GM23248 (cell line): Measurements from ENCODE around the gene RPRD1B. TPM values are rescaled to one million over a fixed set of nuclear protein-coding genes. Genes with fewer than 3 reads are reported as not detected.

Experiments
- DNase-seq: peaks from one replicate; pipeline ENCODE4 v3.0.0-alpha.2; 2015
- H2AFZ ChIP-seq: fragments of 200-600 bp; sonication (generic); 2 replicates; pipeline ENCODE4 v1.6.1; 2016; ENCODE audit warnings: antibody characterized with exemption
- H3F3A ChIP-seq: fragments of 200-600 bp; sonication (generic); 2 replicates; pipeline ENCODE4 v1.6.1; 2016; ENCODE audit warnings: mild to moderate bottlenecking, antibody characterized with exemption, mixed run types; ENCODE audit not compliant: insufficient read depth
- H3K27ac ChIP-seq: fragments of 200-600 bp; sonication (generic); 2 replicates; pipeline ENCODE4 v1.5.1; 2016; ENCODE audit warnings: mild to moderate bottlenecking
- H3K27me3 ChIP-seq: fragments of 200-600 bp; sonication (generic); replicated peaks from 2 replicates; pipeline ENCODE4 v1.6.1; 2016; ENCODE audit warnings: mild to moderate bottlenecking; ENCODE audit not compliant: insufficient read depth
- H3K36me3 ChIP-seq: fragments of 200-600 bp; sonication (generic); 2 replicates; pipeline ENCODE4 v1.6.1; 2016; ENCODE audit warnings: low read depth, mild to moderate bottlenecking
- H3K4me1 ChIP-seq: fragments of 200-600 bp; sonication (generic); 2 replicates; pipeline ENCODE4 v1.6.1; 2016; ENCODE audit warnings: mild to moderate bottlenecking; ENCODE audit not compliant: insufficient read depth
- H3K4me2 ChIP-seq: fragments of 200-600 bp; sonication (generic); one replicate; pipeline ENCODE4 v1.6.1; 2016; ENCODE audit warnings: mild to moderate bottlenecking; ENCODE audit not compliant: unreplicated experiment
- H3K4me3 ChIP-seq: fragments of 200-600 bp; sonication (generic); 2 replicates; pipeline ENCODE4 v1.5.1; 2016; ENCODE audit warnings: mild to moderate bottlenecking
- H3K79me2 ChIP-seq: fragments of 200-600 bp; sonication (generic); 2 replicates; pipeline ENCODE4 v1.6.1; 2016; ENCODE audit warnings: mild to moderate bottlenecking; ENCODE audit not compliant: insufficient read depth
- H3K9ac ChIP-seq: fragments of 200-600 bp; sonication (generic); 2 replicates; pipeline ENCODE4 v1.6.1; 2016; ENCODE audit warnings: mild to moderate bottlenecking
- H3K9me2 ChIP-seq: fragments of 200-600 bp; sonication (generic); 2 replicates; pipeline ENCODE4 v1.6.1; 2016; ENCODE audit warnings: mixed run types, mild to moderate bottlenecking, moderate library complexity; ENCODE audit not compliant: insufficient read depth
- H3K9me3 ChIP-seq: fragments of 200-600 bp; sonication (generic); one replicate; pipeline ENCODE4 v1.6.1; 2017; ENCODE audit warnings: low read depth
- H4K20me1 ChIP-seq: fragments of 200-600 bp; sonication (generic); 2 replicates; pipeline ENCODE4 v1.6.0; 2016; ENCODE audit not compliant: insufficient read depth
- EZH2 ChIP-seq: fragments of 200-600 bp; sonication (generic); IDR thresholded peaks from 2 replicates; pipeline ENCODE4 v1.6.1; 2018; ENCODE audit warnings: antibody characterized with exemption, mild to moderate bottlenecking; ENCODE audit not compliant: insufficient read depth, poor library complexity, severe bottlenecking
- EZH2phosphoT487 ChIP-seq: fragments of 200-600 bp; sonication (generic); IDR thresholded peaks from 2 replicates; pipeline ENCODE4 v1.6.1; 2018; ENCODE audit warnings: antibody characterized with exemption, moderate library complexity, mild to moderate bottlenecking, low read depth; ENCODE audit not compliant: insufficient read depth
- WGBS, 2 experiments: methylation state at CpG; one replicate each; pipeline ENCODE4 v1.1.6; 2015 to 2017; ENCODE audit warnings: low lambda C conversion rate in 2 of 2, low coverage in 1 of 2; ENCODE audit errors: missing lambda C conversion rate in 2 of 2; 5-methylcytosine and 5-hydroxymethylcytosine counted together
- in situ Hi-C: fragments of 300-500 bp; cut with MboI; formaldehyde crosslinking; loops from 2 replicates; pipeline ENCODE4 v1.15.0; 2020
- polyA plus RNA-seq: library from polyadenylated mRNA; unstranded; fragments of >200 nt; fragmentation: Nextera tagmentation; extraction: Ambion mirVana; gene quantifications from 2 replicates; pipeline ENCODE4 v1.2.1, GENCODE V29; 2016
- total RNA-seq: library from RNA; depleted of rRNA; stranded (reverse); fragments of >200 nt; shearing (Covaris generic); gene quantifications from 2 replicates; pipeline ENCODE4 v1.2.3, GENCODE V29; 2014

The RPRD1B gene
- total and polyA plus RNA-seq, 2 experiments from 2014 or later: 13.5 to 15.6 TPM

DNA sequence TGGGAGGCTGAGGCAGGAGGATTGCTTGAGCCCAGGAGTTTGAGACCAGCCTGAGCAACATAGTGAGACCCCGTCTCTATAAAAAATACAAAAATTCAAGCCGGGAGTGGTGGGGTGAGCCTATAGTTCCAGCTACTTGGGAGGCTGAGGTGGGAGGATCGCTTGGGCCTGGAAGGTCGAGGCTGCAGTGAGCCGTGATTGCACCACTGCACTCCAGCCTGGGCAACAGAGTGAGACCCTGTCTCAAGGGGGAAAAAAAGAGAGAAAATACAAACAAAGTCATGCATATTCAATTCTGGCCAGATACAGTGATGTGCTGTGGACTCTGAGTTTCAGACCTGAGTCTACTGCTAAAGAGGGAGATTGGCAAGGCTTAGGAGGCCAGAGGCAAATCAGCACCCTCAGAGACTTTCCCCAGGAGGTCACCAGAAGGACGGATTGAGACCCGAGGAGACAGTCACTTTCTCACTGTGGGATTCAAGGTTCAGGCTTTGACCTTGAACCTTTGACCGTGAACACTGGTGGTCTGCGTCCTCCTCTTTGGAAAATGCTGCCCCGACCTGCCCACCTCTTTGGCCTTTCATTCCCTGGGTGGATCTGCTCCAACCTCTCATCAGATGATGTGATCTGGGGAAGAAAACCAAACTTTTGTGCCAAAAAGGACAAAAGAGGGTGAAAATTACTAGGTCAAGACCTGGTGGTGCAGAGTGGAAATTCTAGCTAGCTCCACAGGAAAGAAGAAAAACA, 100.3 kb downstream of the RPRD1B start:
- Histone ChIP-seq H3K9me2 (no peaks in the 10 kb centered on the region), H4K20me1 (no peaks in the 10 kb centered on the region), H3K27me3 (no peaks in the 10 kb centered on the region), H3K4me1 (peaks cover 13% of the 10 kb centered on the region), H3K79me2 (no peaks in the 10 kb centered on the region), H2AFZ (no peak overlapping the region), H3K27ac (no peak overlapping the region), H3K9me3 (no peaks in the 10 kb centered on the region), H3K4me2 (no peak overlapping the region), H3K4me3 (no peak overlapping the region), H3K36me3 (peaks cover 3% of the 10 kb centered on the region; the same call in 1 of the 2 replicates), H3F3A (peaks cover 7% of the 10 kb centered on the region), H3K9ac (no peak overlapping the region)
- WGBS, 2 experiments: 85 to 92% methylated on average over 10 of the region's 10 CpGs
- no peak for DNase-seq
- in situ Hi-C loops: no loop called here
- TF ChIP-seq EZH2 (no peak), EZH2phosphoT487 (no peak)

DNA sequence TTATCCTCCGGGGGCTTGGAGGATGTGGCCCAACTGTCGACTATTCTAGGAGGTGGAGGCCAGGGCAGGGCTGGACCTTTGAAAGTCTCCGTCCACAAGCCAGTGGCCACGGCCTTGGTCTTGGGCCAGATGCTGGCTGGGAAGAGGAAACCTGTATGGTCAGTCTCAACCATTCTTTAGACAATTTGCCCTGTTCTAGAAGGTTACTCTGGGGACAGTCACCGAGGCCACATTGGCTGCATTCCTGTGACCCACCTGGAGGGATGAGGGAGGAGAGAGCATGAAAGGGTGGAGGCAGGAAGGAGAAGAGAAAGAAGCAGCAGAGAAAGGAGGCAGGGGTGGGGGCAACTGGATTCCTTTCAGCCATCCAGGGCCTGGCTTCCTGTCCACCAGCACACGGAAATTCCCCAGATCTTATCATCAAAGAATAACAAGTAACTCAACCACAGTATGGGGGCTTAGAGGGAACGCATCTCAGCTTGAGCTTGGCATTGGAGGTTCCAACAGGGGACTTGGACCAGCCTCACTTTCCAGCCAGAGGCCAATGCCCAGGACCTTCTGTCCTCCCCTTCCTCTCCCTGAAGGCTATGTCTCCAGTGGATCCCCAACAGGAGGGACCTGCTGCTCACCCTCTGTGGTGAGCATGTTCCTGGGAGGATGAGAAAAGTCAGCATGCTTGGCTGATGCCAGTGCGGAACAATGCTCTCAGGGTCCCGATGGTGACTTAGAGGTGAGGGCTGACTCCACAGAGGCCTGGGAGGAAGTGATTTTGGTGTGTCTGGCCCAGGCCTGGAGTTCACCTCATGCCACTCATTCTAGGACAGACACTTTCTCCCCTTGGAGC, 101.1 kb downstream of the RPRD1B start:
- Histone ChIP-seq H4K20me1 (no peaks in the 10 kb centered on the region), H3K79me2 (no peaks in the 10 kb centered on the region), H3K4me2 (no peak overlapping the region), H3K27me3 (no peaks in the 10 kb centered on the region), H3K4me3 (no peak overlapping the region), H3K4me1 (peaks cover 13% of the 10 kb centered on the region), H3K9ac (no peak overlapping the region), H3K36me3 (peaks cover 3% of the 10 kb centered on the region; the same call in 1 of the 2 replicates), H3F3A (peaks cover 9% of the 10 kb centered on the region), H3K9me2 (no peaks in the 10 kb centered on the region), H3K9me3 (no peaks in the 10 kb centered on the region), H3K27ac (no peak overlapping the region), H2AFZ (no peak overlapping the region)
- TF ChIP-seq EZH2: no peak
- no peak for TF ChIP-seq EZH2phosphoT487
- peak; percentile 57 for DNase-seq
- WGBS, 2 experiments: 62 to 64% methylated on average over 9 of the region's 9 CpGs
- in situ Hi-C loops: no loop called here

DNA sequence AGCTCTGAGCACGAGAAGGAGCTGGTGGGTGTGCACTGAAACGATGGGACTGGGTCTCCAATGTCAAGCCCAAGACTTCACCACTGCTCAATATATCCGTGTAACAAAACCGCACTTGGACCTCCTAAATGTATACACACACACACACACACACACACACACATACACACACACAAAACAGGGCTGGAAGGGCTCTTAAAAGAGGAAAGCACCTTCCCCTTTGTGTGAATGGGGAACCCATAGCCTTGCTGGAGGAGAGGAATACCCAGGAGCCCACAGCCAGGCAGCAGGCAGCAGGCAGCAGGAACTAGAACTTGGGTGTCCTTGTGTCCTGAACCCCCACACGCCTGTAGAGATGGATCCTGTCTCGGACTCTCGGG, 101.7 kb downstream of the RPRD1B start:
- Histone ChIP-seq H3F3A (peaks cover 10% of the 10 kb centered on the region), H3K4me2 (no peak overlapping the region), H2AFZ (no peak overlapping the region), H3K9me2 (no peaks in the 10 kb centered on the region), H3K79me2 (no peaks in the 10 kb centered on the region), H3K4me3 (no peak overlapping the region), H3K27ac (no peak overlapping the region), H3K9ac (no peak overlapping the region), H3K27me3 (no peaks in the 10 kb centered on the region), H3K36me3 (peaks cover 3% of the 10 kb centered on the region; the same call in 1 of the 2 replicates), H4K20me1 (no peaks in the 10 kb centered on the region), H3K4me1 (peaks cover 13% of the 10 kb centered on the region), H3K9me3 (no peaks in the 10 kb centered on the region)
- in situ Hi-C loops: no loop called here
- no peak for DNase-seq
- 95% methylated on average over 7 of the region's 7 CpGs for WGBS, 2 experiments
- TF ChIP-seq EZH2 (no peak), EZH2phosphoT487 (no peak)

DNA sequence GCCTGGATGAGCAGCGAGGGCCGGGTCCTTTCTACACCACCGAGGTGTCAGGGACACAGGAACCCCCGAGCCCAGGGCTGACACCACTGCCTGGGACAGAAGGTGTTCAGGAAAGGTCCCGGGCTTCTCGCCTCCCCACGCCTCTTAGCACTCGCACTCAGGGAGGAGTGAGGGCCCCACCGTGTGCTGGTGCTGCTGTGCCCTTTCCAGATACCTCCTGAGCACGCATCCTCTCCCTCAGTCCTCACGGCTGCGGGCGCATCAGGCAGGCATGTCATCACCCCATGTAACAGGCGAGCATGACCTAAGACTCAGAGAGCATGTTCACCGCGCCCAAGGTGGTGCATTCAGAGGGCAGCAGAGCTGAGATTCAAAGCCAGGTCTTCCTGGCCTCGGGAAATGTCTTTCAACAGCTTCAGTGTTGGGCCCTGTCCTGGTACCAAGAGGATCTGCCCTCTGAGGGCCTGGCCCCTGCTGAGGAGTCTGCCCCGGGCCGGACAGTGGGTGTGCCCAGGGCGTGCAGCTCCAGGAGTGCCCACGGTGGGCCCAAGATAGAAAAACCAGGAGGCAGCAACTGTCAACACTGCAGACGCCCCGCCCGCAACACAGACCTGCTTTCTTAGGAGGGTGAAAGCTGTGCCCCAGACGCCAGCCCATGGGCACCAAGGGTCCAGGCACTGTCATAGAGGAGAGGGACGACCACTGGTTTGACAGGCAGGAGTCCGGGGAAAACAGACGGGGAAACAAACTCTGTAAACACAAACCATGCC, 102.3 kb downstream of the RPRD1B start:
- Histone ChIP-seq H2AFZ (no peak overlapping the region), H3K36me3 (peaks cover 3% of the 10 kb centered on the region; the same call in 1 of the 2 replicates), H3K9me3 (no peaks in the 10 kb centered on the region), H3K4me3 (no peak overlapping the region), H3K4me1 (peaks cover 13% of the 10 kb centered on the region), H3K79me2 (no peaks in the 10 kb centered on the region), H4K20me1 (no peaks in the 10 kb centered on the region), H3K27ac (no peak overlapping the region), H3K9ac (no peak overlapping the region), H3K27me3 (no peaks in the 10 kb centered on the region), H3K9me2 (no peaks in the 10 kb centered on the region), H3F3A (peaks cover 15% of the 10 kb centered on the region), H3K4me2 (no peak overlapping the region)
- 86 to 90% methylated on average over 28 of the region's 28 CpGs for WGBS, 2 experiments
- in situ Hi-C loops: no loop called here
- TF ChIP-seq EZH2phosphoT487 (no peak), EZH2 (no peak)
- no peak for DNase-seq
